Activated naive CD4-positive, alpha-beta T cell treated with anti-CD3 and anti-CD28 coated beads, Interleukin-2, amount 10 ng/mL, durations not matched to agents 5 hours and 36 hours (primary cell): ENCODE data around the gene STMND1. TPM values are rescaled to one million over a fixed set of nuclear protein-coding genes. Genes with fewer than 3 reads are reported as not detected.

ENCODE experiments used
- total RNA-seq, 2 experiments: library from RNA; stranded (reverse); gene quantifications; one replicate each; pipeline ENCODE4 v1.2.3, GENCODE V29; 2021

Gene STMND1
- not detected for total RNA-seq

DNA sequence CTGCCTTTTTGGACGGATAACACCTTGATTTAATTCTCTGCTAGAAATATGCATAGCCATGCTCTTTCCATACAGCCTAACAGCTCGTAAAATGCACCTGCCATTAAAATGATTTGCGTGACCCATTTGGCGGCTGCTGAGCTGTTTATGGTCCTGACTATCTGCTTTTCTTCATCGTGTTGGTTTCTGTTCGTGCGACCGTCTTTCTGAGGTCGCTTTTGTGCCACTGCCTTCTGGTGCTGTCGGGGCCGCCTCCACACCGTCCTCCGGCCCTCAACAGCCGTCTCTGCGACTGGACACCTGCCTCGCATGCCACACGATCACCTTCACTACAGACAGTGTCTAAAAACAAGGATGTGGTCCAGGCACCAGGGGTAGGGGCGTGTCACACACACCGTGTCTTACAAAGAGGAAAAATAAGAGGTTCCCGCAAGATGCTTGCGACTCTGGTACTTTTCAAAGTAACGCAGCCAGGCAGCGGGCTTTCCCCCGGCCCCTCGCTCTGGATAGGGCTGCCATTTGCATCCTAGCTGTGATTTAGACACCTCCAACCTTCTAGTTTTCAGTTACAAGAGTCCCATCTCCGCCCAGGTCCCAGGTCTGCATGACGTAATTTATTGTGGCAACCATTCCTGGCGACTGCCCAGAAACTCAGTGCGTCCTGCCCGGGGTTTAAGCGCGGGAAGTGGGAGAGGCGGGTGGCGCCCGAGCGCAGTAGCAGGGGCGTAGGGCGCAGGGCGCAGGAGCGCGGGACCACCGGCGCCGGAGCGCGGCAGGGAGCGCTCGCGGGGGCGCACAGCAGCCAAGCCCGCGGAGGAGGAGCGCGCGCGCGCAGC is at the start of gene STMND1:
TSS of gene STMND1 (plus strand) at position 629 of the 836 bp plus-strand sequence. CDS start 208 bp downstream, outside the sequence.

Other genes with a start within 250 kb of the STMND1 start
- gene RBM24, start 179.3 kb downstream of the STMND1 start, total RNA-seq = not detected